HL-60 (cell line): Measurements from ENCODE around the gene COL13A1.

ENCODE experiments used
- DNase-seq, 2 experiments: peaks; one replicate each; pipeline ENCODE4 v3.0.0-alpha.2; 2010 to 2020; ENCODE audit warnings: low read depth in 1 of 2, low spot score in 1 of 2
- H3K27ac ChIP-seq: fragments of 250-450 bp; sonication (Bioruptor Pico); replicated peaks from 2 replicates; pipeline ENCODE4 v1.5.1; 2020; ENCODE audit warnings: mild to moderate bottlenecking, moderate library complexity
- H3K27me3 ChIP-seq: fragments of 250-450 bp; sonication (Bioruptor Pico); 2 replicates; pipeline ENCODE4 v1.5.1; 2021; ENCODE audit warnings: mild to moderate bottlenecking, moderate library complexity; ENCODE audit not compliant: insufficient read depth, poor library complexity, severe bottlenecking
- H3K4me3 ChIP-seq: replicated peaks from 2 replicates; pipeline ENCODE4 v1.5.1; 2011; ENCODE audit warnings: mild to moderate bottlenecking, control low read depth, low read length; ENCODE audit not compliant: insufficient read depth
- CTCF ChIP-seq: IDR thresholded peaks from one replicate; pipeline ENCODE4 v1.5.1; 2011; ENCODE audit warnings: low read length, control low read depth, inconsistent platforms; ENCODE audit not compliant: insufficient read depth
- GABPA ChIP-seq: IDR thresholded peaks from 2 replicates; pipeline ENCODE4 v1.6.1; 2012; ENCODE audit warnings: low read depth
- POLR2AphosphoS5 ChIP-seq: IDR thresholded peaks from 2 replicates; pipeline ENCODE4 v1.6.1; 2012; ENCODE audit warnings: low read depth
- SPI1 ChIP-seq: IDR thresholded peaks from 2 replicates; pipeline ENCODE4 v1.6.1; 2012; ENCODE audit warnings: low read depth, mild to moderate bottlenecking, borderline replicate concordance
- TF ChIP-seq, protein P1 (sequence below): IDR thresholded peaks from 2 replicates; pipeline ENCODE4 v1.6.1; 2012; ENCODE audit warnings: low read depth; ENCODE audit not compliant: insufficient replicate concordance

Gene COL13A1

GRCh38 chr10:69797959-69798358, 3.7 kb upstream of the COL13A1 start:
- DNase-seq = no peak
- no peak for TF ChIP-seq SPI1
- peaks cover 21% of the 10 kb centered on the region for H3K27me3 ChIP-seq

GRCh38 chr10:69800109-69800508, 1.6 kb upstream of the COL13A1 start:
- Histone ChIP-seq H3K27me3 (peaks cover 33% of the 10 kb centered on the region), H3K27ac (no peak overlapping the region), H3K4me3 (no peak overlapping the region)
- peak; percentile 18 for TF ChIP-seq CTCF
- TF ChIP-seq SPI1 = no peak
- peak in 1 of 2 experiments; percentile 19 for DNase-seq

More at GRCh38 chr10:69797959-69798358, 3.7 kb upstream of the COL13A1 start:
- no peak overlapping the region for H3K4me3 ChIP-seq
- no peak overlapping the region for H3K27ac ChIP-seq

DNA sequence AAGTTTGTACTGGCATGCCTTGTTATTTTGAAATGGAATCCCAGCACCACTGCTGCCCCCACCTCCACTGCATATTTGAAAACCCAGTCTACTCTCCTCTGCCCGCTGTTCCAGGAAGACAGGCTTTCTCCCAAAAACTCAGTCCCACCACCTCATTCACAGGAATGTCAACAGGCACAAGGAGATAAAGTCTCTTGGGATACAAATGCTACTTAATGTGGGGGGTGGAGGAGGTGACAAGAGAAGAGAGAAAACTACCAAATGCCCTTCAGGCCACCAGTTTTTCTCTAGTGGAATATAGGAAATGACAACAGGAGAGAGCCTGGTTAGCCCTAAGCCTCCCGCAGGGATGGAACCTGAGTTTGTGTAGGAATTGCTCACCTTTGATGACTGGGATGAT, 1.0 kb upstream of the COL13A1 start:
- H3K4me3 ChIP-seq = no peak overlapping the region
- DNase-seq = no peak
- no peak overlapping the region for H3K27ac ChIP-seq
- TF ChIP-seq GABPA (no peak), POLR2AphosphoS5 (no peak), SPI1 (no peak)
- TF ChIP-seq, protein P1, sequence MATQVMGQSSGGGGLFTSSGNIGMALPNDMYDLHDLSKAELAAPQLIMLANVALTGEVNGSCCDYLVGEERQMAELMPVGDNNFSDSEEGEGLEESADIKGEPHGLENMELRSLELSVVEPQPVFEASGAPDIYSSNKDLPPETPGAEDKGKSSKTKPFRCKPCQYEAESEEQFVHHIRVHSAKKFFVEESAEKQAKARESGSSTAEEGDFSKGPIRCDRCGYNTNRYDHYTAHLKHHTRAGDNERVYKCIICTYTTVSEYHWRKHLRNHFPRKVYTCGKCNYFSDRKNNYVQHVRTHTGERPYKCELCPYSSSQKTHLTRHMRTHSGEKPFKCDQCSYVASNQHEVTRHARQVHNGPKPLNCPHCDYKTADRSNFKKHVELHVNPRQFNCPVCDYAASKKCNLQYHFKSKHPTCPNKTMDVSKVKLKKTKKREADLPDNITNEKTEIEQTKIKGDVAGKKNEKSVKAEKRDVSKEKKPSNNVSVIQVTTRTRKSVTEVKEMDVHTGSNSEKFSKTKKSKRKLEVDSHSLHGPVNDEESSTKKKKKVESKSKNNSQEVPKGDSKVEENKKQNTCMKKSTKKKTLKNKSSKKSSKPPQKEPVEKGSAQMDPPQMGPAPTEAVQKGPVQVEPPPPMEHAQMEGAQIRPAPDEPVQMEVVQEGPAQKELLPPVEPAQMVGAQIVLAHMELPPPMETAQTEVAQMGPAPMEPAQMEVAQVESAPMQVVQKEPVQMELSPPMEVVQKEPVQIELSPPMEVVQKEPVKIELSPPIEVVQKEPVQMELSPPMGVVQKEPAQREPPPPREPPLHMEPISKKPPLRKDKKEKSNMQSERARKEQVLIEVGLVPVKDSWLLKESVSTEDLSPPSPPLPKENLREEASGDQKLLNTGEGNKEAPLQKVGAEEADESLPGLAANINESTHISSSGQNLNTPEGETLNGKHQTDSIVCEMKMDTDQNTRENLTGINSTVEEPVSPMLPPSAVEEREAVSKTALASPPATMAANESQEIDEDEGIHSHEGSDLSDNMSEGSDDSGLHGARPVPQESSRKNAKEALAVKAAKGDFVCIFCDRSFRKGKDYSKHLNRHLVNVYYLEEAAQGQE = no peak
- H3K27me3 ChIP-seq = peaks cover 33% of the 10 kb centered on the region

GRCh38 chr10:69801094-69801433, 642 bp upstream of the COL13A1 start:
- TF ChIP-seq CTCF (peak; percentile 19), POLR2AphosphoS5 (no peak), SPI1 (no peak)
- peaks cover 33% of the 10 kb centered on the region for H3K27me3 ChIP-seq
- no peak overlapping the region for H3K4me3 ChIP-seq
- DNase-seq = peak in 1 of 2 experiments; percentile 45
- no peak overlapping the region for H3K27ac ChIP-seq

GRCh38 chr10:69802424-69803161, 887 bp downstream of the COL13A1 start:
- H3K27me3 ChIP-seq = peaks cover 33% of the 10 kb centered on the region
- no peak for DNase-seq
- TF ChIP-seq POLR2AphosphoS5 (no peak), CTCF (no peak), GABPA (no peak), SPI1 (no peak)
- TF ChIP-seq, protein P1 = no peak
- no peak overlapping the region for H3K27ac ChIP-seq
- no peak overlapping the region for H3K4me3 ChIP-seq
